AG10803 (cell line): ENCODE results near the gene F2.

Source experiments
- DNase-seq: peaks from one replicate; pipeline ENCODE4 v3.0.0; 2010; ENCODE audit warnings: low read depth
- H3K4me3 ChIP-seq: 2 replicates; pipeline ENCODE4 v1.5.1; 2011; ENCODE audit warnings: mild to moderate bottlenecking, low read length, control low read depth
- TF ChIP-seq, protein P1 (sequence below): conservative IDR thresholded peaks from 2 replicates; pipeline ENCODE4 v1.5.1; 2011; ENCODE audit warnings: mild to moderate bottlenecking, low read length, control low read depth, inconsistent platforms

The F2 gene

DNA sequence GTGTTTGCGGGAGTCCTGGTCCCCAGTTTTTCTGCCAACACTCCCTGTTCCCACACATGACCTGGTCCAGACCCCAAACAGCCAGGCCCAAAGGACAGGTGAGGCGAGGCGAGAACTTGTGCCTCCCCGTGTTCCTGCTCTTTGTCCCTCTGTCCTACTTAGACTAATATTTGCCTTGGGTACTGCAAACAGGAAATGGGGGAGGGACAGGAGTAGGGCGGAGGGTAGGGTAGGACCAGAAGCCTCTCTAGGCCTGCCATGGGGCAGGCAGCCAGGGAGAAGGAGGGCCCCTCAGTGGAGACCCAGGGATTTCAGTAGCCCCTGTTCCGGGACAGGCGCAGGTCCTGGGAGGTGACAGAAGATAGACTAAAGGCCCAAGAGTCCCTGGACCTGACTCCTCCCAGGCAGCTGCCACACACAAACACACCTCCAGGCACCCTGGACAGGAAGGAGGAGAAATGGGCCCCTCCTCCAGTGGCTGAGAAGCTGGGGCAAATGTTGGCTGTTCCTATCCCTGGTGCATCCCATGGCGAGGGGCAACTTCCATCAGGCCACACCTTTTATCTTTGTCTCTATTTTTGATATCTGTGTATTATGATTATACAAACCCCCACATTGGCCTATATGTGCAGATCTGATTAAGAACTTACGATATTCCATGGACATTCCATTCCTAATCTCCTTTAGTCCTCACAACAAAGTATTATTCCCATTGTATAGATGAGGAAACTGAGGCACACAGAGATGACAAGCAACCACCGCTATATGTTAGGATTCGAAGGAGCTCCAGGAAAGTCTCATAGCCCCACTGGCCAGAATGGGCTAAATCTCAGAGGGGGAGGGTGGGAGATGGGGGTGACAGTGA is 626 bp upstream of the F2 start:
- DNase-seq, result no peak
- no peak overlapping the region for H3K4me3 ChIP-seq
- TF ChIP-seq, protein P1, sequence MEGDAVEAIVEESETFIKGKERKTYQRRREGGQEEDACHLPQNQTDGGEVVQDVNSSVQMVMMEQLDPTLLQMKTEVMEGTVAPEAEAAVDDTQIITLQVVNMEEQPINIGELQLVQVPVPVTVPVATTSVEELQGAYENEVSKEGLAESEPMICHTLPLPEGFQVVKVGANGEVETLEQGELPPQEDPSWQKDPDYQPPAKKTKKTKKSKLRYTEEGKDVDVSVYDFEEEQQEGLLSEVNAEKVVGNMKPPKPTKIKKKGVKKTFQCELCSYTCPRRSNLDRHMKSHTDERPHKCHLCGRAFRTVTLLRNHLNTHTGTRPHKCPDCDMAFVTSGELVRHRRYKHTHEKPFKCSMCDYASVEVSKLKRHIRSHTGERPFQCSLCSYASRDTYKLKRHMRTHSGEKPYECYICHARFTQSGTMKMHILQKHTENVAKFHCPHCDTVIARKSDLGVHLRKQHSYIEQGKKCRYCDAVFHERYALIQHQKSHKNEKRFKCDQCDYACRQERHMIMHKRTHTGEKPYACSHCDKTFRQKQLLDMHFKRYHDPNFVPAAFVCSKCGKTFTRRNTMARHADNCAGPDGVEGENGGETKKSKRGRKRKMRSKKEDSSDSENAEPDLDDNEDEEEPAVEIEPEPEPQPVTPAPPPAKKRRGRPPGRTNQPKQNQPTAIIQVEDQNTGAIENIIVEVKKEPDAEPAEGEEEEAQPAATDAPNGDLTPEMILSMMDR, result no peak

DNA sequence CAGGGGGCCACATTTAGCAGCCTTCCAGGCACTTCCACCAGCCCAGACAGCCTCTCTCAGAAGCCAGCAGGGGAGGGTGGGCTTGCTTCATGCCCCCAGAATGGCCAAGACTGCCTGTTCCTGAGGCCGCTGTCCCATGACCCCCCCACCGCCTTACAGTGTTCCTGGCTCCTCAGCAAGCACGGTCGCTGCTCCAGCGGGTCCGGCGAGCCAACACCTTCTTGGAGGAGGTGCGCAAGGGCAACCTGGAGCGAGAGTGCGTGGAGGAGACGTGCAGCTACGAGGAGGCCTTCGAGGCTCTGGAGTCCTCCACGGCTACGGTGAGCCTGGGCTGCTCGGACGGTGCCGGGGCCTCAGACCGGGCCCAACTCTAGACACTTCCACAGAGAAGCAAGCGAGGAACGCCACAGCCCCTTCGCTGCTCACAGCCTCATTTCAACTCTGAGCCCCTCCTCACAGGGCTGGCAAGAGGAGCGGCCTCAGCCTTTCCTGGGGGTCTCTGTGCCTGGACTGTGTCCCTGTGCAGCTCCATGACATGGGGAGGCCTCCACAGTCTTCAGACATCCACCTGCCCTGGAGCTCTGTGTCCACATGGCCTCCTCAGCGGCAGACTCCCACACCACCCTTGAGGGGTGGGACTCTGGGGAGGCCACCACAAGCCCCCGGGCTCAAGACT is 668 bp downstream of the F2 start:
- TF ChIP-seq, protein P1, result no peak
- H3K4me3 ChIP-seq, result no peak overlapping the region

DNA sequence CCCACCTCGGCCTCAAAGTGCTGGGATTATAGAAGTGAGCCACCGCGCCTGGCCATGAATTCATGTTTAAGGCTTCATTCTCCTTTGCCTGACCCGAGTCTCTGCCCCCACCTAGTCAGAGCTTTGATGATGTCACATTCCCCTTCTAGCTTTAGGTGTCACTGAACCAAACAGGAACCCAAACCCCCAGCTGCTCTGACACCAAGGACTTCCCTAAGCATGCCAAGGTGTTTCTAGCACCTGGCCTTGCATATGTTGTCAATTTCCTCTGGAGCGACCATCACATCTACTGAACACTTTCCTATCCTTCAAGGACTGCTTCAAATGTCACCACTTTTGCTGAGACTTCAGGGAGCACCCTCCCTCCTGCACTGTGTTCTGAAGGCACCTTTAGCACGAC is 2.3 kb downstream of the F2 start:
- no peak overlapping the region for H3K4me3 ChIP-seq
- DNase-seq, result no peak
- TF ChIP-seq, protein P1, result no peak

More for the DNA sequence above, 668 bp downstream of the F2 start:
- DNase-seq, result no peak

DNA sequence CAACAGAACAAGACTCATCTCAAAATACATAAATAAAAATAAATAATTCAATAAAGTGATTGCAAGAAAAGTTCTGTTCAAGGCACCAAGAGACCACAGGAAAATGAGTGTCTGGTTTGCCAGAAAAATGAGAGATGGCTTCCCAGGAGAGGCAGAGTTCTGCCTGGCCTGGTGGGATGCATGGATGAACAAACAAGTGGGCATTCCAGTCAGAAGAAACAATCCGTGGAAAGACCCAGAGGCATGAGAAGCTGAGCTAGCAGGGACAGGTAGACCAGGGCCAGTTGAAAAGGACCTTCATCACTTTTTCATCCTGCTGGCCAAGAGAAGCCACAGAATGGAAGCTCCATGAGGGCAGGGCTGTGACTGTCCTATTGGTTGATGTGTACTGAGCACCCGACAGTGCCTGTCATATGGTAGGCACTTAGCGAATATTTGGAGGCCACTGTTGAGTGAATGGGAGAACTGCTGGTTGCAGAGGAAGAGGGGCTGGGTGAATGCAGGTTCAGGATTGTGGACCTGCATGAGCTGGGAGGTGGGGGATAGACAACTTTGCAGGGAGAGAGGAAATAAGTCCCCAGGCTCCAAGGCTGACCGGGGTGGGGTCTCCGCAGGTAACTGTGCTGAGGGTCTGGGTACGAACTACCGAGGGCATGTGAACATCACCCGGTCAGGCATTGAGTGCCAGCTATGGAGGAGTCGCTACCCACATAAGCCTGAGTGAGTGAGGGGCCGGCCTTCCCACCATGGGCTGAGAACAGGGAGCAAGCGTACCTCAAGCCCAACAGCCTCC is 3.7 kb downstream of the F2 start:
- TF ChIP-seq, protein P1, result no peak

DNA sequence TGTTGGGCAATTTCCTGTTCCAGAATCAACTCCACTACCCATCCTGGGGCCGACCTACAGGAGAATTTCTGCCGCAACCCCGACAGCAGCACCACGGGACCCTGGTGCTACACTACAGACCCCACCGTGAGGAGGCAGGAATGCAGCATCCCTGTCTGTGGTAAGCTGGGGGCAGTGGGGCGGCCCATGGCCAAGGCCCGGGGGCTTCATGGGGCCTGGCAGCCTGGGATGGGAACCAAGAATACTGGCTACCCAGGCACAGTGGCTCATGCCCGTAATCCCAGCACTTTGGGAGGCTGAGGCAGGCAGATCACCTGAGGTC is 4.3 kb downstream of the F2 start:
- TF ChIP-seq, protein P1, result no peak
- no peak for DNase-seq
- no peak overlapping the region for H3K4me3 ChIP-seq

More for the DNA sequence above, 3.7 kb downstream of the F2 start:
- H3K4me3 ChIP-seq, result no peak overlapping the region
- DNase-seq, result no peak

DNA sequence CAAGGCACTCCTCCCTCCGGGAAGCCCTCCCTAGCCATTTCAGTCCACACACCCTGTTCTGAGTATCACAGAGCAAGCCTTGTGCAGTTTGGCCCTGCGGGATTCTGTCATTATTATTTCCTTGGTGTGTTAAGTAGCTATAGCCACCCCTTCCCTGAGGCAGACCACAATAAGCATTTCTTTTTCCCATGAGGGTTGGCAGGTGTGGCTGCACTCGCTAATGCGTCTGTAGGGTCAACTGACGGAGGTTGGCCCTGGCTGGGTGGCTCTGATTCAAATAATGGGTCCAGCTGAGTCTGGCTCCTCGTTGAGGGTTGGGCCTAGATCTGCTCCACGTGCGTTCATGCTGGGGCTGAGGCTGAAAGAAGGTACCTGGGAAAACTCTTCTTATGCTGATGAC is 5.1 kb downstream of the F2 start:
- no peak overlapping the region for H3K4me3 ChIP-seq
- TF ChIP-seq, protein P1, result no peak
- DNase-seq, result no peak
